IPS-NIHi7 (cell line): ENCODE measurements around the gene CASS4.
"Not testable (repeated sequence)": the region's sequence is repeated elsewhere in the genome, so short reads cannot be mapped to it uniquely, and the experiment has no call there.

Source experiments
- DNase-seq: peaks from one replicate; pipeline ENCODE4 v3.0.0; 2012; ENCODE audit warnings: mixed read lengths; ENCODE audit errors: extremely low spot score

The CASS4 gene

GRCh38 chr20:56392132-56392880, 19.8 kb upstream of the CASS4 start, which contains the start of the genes AURKA and CSTF1:
Gene AURKA, minus strand, starts transcription at chr20:56392215. Its CDS starts 4,018 bp downstream, at chr20:56388197.
Gene CSTF1, plus strand, starts transcription at chr20:56392645. Its CDS starts 2,908 bp downstream, at chr20:56395553.
- DNase-seq: peak; percentile 100

GRCh38 chr20:56392881-56393482, 19.1 kb upstream of the CASS4 start:
- DNase-seq: no peak

- DNase-seq: no peak
Observed at GRCh38 chr20:56393653-56394052, 18.4 kb upstream of the CASS4 start.

DNA sequence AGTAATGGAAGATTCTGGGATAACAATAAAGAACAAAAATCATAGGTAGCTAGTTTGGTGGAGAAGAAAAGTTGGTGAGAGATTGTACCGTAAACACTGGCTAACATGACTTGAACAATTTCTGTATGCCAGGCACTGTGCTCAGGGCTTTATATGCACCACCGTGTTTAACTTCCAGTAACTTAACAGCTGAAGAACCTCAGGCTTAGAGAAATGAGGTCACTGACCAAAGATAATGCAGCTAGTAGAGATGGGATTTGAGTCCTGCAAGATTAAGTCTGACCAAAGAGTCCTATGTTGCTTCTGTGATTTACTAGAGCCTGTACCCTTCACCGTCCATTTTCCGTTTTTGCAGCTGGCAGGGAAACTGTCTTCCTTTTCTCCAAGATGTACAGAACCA, 16.9 kb upstream of the CASS4 start:
- DNase-seq: no peak

DNA sequence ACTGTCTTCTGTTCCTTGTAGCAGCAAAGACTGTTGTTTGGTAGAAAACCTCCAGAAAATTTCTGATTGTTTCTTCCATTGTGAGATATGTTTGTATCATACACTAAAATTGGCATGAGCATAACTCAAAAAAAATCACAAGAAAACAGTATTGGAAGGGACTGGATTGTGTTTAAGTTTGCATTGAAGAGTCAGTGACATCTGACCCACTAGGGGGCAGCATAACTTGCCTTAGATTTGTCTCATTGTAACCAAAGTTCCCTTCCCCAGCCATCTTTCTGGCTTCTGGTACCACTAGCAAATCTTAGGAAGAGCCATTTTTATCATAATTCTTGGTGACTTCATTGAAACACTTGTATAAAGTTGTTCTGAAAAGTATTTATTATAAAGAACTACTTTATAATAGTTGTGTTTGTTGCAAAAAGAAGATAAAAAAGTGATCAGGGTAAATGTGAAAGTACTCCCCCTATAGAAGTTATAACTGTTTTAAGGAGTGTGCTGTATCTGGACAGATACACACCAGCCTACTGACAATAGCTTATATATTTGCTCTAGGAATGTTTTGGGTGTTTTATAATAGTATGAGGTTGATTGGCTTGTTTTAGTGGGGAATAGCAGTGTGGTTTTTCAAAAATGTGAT, 11.9 kb upstream of the CASS4 start:
- peak; percentile 58 for DNase-seq

DNA sequence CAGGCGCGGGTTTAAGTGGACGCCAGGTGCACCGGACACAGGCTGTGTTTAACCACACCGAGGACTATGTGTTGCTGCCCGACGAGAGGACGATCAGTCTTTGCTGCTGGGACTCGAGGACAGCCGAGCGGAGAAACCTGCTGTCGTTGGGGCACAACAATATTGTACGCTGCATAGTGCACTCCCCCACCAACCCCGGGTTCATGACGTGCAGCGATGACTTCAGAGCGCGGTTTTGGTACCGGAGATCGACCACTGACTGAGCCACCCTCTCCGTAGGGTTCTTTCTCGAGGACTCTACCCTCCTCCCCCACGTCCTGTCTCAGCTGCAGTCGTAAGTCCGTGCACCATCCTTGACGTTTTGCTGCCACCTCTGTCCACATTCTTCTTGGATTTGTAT, 8.6 kb upstream of the CASS4 start:
- DNase-seq: no peak

DNA sequence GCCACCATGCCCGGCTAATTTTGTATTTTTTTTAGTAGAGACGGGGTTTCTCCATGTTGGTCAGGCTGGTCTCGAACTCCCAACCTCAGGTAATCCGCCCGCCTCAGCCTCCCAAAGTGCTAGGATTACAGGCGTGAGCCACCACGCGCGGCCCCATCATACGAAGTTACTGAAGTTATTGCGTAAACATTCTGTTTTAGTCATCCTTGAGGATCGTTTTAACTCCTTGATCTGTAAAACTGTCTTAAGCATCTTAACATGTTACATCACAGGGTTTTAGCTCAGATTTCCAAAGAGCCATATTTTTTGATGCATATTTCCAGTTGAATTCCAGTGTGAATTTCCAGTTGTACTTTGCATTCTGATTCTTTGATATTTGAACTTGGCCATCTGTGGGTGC, 6.7 kb upstream of the CASS4 start:
- DNase-seq: not testable (repeated sequence)

- no peak for DNase-seq
Observed at GRCh38 chr20:56406910-56407309, 5.2 kb upstream of the CASS4 start.

- no peak for DNase-seq
Observed at GRCh38 chr20:56409521-56409920, 2.5 kb upstream of the CASS4 start.

GRCh38 chr20:56409956-56410355, 2.1 kb upstream of the CASS4 start:
- DNase-seq: no peak

DNA sequence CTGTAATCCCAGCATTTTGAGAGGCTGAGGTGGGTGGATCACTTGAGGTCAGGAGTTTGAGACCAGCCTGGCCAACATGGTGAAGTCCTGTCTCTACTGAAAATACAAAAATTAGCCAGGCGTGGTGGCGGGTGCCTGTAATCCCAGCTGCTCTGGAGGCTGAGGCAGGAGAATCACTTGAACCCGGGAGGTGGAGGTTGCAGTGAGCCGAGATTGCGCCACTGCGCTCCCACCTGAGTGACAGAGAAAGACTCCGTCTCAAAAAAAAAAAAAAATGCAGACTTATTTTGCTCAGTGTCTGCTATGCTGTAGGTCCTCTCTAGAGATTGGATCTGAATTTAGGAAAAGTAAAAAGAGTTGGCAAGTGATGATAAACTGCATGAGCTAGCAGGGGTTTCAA, 773 bp upstream of the CASS4 start:
- not testable (repeated sequence) for DNase-seq

- DNase-seq: no peak
Observed at GRCh38 chr20:56412473-56412790, 372 bp downstream of the CASS4 start.

- no peak for DNase-seq
Observed at GRCh38 chr20:56412949-56413348, 889 bp downstream of the CASS4 start.

- no peak for DNase-seq
Observed at GRCh38 chr20:56414842-56415765, 3.0 kb downstream of the CASS4 start.

DNA sequence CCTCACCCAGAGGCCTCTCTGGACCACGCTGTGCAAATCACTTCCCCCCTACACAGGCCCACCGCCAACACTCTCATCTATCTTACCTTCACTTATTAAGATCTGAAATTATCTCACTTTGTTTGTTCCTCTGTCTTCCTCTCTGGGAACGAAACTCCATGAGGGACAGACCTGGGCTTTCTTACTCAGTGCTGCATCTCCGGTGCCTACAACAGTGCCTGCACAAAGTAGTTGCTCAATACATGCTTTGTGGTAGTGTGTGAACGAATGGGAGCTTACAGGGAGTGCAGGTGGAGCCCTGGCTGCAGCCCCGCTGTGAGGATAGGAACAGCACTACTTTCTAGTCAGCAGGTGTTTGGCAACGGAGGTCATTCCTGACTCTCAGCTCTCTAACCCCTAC, 5.3 kb downstream of the CASS4 start:
- DNase-seq: no peak

DNA sequence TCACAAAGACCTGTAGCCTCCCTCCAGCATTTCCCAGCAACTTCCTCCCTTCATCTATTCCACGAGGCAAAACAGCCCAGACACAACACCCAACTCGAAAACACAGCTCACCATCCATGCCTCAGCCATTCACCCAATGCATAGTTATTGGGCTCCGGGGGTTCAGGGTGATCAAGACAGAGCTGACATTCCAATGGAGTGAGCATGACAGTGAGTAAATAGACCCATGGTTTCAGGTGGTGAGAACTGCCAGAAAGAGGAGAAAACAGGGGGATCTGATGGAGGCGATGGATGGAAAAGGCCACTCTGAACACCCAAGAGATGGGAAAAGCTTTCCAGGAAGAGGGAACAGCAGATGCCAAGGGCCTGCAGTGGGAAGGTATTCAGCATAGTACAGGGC, 5.9 kb downstream of the CASS4 start:
- no peak for DNase-seq

- no peak for DNase-seq
Observed at GRCh38 chr20:56418385-56418861, 6.4 kb downstream of the CASS4 start.

DNA sequence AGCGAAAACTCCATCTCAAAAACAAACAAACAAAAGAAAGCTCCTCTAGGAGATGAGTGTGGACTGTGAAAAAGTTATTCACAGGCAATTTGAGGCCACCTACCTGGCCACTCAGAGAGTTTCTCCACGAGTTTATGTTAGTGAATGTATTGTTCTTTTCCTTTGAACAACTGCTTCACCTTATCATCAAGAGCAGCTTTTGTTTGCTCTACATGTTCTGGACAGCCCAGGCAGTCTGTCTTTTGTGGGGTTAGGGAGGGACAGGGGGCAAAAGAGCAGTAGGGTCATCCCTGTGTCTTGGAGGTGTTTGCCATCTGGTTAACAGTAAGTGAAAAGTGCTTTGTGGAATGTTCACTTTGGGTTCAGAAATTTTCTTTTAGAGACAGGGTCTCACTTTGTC, 8.0 kb downstream of the CASS4 start:
- DNase-seq: no peak

GRCh38 chr20:56420940-56421688, 9.1 kb downstream of the CASS4 start:
- DNase-seq: no peak

DNA sequence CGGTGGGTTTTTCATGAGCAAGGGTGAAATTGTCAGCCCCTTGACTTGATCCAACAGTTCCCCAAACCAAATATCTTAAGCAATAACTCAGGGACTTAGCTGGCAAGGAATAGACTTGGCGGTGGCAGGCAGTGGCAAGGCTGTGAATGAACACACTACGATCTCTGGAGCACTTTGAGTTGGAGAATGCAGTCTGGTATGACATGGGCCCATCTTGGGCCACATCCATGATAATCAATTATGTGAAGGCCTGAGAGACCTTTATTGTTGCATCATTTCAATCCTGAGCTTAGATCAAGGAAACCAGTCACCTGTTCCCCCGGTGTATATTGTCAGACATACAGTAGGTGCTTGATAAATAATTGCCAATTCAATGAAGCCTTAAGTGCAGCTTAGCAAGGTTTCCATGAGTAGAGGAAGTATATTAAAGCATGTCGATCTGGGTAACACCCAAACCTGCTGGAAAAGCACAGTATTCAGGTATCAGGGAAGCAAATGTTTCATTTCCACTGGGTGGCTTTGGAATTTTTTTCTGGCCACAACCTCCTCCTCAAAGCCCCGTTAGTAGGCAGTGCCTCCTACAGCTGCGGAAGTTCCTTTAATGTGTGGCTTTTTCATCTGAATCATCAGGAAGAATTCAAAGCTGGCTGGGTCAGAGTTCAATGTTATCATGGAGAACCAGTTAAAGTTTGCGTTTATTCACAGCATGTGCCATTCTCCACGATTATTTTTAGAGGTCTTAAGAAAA, 10.2 kb downstream of the CASS4 start:
- no peak for DNase-seq
